NCI-H2171 (cell line): ENCODE results near the gene GBF1.
A peak's percentile ranks its signal among the peaks of the same experiment; 100 is the strongest.
"Not testable (repeated sequence)": the region's sequence is repeated elsewhere in the genome, so short reads cannot be mapped to it uniquely, and the experiment has no call there.

ENCODE experiments used
- DNase-seq: peaks from one replicate; lab custom pipeline; 2025; lab: John Stamatoyannopoulos, UW

The GBF1 gene

GRCh38 chr10:102274062-102274461, 28.7 kb downstream of the GBF1 start:
- no peak for DNase-seq

- DNase-seq = no peak
These were observed 30.0 kb downstream of the GBF1 start for GRCh38 chr10:102275343-102275742.

- DNase-seq = no peak
These were observed 33.8 kb downstream of the GBF1 start for GRCh38 chr10:102279104-102279503.

GRCh38 chr10:102280397-102281101, 35.2 kb downstream of the GBF1 start:
- peak; percentile 5 for DNase-seq

- DNase-seq = peak; percentile 1
These were observed 35.8 kb downstream of the GBF1 start for GRCh38 chr10:102281102-102281487.

- no peak for DNase-seq
These were observed 38.2 kb downstream of the GBF1 start for GRCh38 chr10:102283488-102283887.

GRCh38 chr10:102283890-102284289, 38.6 kb downstream of the GBF1 start:
- DNase-seq = no peak

- no peak for DNase-seq
These were observed 39.2 kb downstream of the GBF1 start for GRCh38 chr10:102284531-102284930.

GRCh38 chr10:102285133-102285532, 39.8 kb downstream of the GBF1 start:
- no peak for DNase-seq

GRCh38 chr10:102286216-102286615, 40.9 kb downstream of the GBF1 start:
- no peak for DNase-seq

- no peak for DNase-seq
These were observed 42.2 kb downstream of the GBF1 start for GRCh38 chr10:102287538-102287937.

- no peak for DNase-seq
These were observed 42.7 kb downstream of the GBF1 start for GRCh38 chr10:102287991-102288390.

GRCh38 chr10:102289356-102289755, 44.0 kb downstream of the GBF1 start:
- no peak for DNase-seq

GRCh38 chr10:102289840-102290239, 44.5 kb downstream of the GBF1 start:
- DNase-seq = no peak

- no peak for DNase-seq
These were observed 46.0 kb downstream of the GBF1 start for GRCh38 chr10:102291221-102291905.

GRCh38 chr10:102297101-102297500, 51.8 kb downstream of the GBF1 start:
- no peak for DNase-seq

GRCh38 chr10:102298899-102299298, 53.6 kb downstream of the GBF1 start:
- no peak for DNase-seq

- DNase-seq = no peak
These were observed 54.5 kb downstream of the GBF1 start for GRCh38 chr10:102299873-102300272.

- DNase-seq = no peak
These were observed 55.0 kb downstream of the GBF1 start for GRCh38 chr10:102300278-102300843.

- DNase-seq = not testable (repeated sequence)
These were observed 55.6 kb downstream of the GBF1 start for GRCh38 chr10:102300912-102301311.

GRCh38 chr10:102301332-102301731, 56.0 kb downstream of the GBF1 start:
- not testable (repeated sequence) for DNase-seq

- no peak for DNase-seq
These were observed 57.3 kb downstream of the GBF1 start for GRCh38 chr10:102302611-102303010.

- no peak for DNase-seq
These were observed 60.7 kb downstream of the GBF1 start for GRCh38 chr10:102306006-102306405.
